Stimulated activated CD8-positive, alpha-beta memory T cell treated with anti-CD3 and anti-CD28 coated beads, Interleukin-7, amount 100 ng/mL, for 48 hours (primary cell): ENCODE measurements around the gene ATP8B4.
"Not testable (repeated sequence)": the region's sequence is repeated elsewhere in the genome, so short reads cannot be mapped to it uniquely, and the experiment has no call there.

ENCODE experiments used
- DNase-seq, 2 donors: peaks; one replicate each; pipeline ENCODE4 v3.0.0-alpha.2; 2020; ENCODE audit warnings: low read depth in 1 of 2; ENCODE audit errors: extremely low read depth in 1 of 2

Gene ATP8B4

DNA sequence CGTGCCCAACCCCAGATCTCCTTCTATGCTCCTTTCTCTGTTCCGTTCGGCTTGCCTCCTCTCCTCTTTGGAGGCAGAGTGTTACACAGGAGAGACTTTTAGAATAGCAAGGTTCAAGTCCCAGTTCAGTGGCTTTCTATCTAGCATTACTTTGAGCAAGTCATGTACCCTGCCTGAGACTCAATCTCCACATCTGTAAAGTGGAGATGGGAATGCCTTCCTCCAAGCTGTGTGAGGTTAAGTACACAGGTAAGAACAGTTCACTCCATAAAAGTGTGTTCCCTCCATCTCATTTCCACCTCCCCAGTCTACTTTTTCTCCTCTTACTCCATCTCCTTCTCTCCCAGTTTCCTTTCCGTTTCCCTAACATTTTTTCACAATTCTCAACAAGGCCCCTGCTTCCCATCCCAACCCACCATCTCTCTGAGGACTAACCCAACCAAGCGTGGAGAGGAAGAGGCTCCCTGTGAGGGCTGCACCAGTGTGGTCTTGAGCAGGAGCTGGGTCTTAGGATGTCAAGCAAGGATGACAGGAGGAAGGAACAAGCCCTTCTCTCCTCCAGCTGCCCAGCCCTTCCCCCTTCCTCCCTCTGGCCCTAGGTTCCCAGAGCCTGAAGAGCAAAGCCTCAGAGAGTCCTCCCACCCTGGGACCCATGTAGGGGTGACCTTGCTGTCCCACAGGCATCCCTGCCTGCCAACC, 6.4 kb downstream of the ATP8B4 start:
- DNase-seq, result no peak

DNA sequence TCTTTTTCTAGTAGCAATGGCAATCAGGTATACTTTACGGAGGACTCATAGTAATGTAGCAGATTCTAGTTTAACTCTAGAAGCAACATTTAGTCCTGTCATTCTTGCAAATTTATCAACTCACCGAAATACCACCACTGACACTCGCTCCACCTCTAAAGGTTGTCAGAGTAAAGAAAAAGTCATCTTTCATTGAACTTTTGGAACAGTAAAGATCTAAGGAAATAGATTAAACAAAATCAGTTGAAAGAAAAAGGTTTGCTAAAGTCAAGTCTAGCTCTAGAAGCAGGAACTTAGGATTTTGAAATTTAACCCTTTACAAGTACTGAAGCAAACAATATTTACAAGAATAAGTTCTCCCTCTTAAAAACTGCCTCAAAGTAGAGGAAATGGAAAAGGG, 8.7 kb downstream of the ATP8B4 start:
- no peak for DNase-seq

DNA sequence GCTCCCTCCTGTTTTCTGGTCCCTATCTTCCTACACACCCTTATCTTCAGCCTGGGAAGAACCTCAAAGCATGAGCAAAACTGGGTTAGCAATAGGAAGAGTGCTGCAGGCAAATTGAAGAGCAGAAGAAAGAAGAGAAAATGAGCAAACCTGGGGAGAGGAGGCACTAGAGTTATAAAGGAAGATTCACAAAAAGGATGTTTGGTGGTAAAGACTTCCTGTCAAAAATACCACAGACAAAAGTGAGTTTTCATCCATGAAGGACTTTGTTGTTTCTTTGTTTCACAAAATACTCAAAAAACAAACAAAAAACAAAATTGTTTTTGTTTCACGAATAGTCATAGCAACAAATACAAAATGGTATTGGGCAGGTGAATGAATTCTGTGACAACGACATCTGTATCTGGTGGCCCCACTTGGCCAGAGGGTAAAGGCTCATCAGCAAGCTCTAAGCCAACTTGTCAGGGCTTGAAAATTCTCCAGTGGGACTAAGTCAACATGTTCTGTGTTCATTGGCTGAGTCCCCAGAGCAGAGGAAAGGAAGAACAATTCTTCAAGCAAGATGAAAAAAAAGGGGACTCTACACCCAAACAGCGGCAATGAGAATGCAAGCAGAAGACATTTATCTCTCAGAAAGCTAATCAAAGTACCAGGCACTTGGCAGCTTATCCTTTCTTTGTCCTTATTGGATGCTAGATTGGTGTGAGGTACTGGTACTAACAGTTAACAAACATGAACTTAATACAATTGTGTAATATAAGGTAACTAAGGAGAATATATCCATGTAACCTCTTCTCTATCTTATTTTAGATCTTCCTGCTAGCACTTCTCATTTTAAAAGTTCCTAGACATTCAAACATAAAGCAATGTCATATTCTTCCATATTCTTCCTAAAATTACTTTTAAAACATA, 9.7 kb downstream of the ATP8B4 start:
- DNase-seq, result no peak

DNA sequence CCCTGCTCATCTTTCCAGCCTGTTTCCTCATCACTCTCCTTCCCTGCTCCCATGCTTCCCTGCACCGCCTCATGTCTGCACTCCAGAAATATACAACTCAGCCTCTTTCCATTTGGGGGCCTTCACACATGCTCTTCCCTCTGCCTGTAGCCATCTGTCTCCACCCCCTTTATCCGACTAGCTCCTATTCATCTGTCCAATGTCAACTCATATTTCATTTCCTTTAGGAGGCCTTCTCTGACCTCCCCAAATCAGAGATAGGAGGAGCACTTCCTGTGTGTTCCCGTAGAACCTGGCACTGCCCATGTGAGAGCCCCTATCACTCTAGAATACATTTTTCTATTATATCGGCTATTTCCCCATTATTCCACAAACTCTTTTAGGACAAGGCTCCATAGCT, 10.6 kb downstream of the ATP8B4 start:
- no peak for DNase-seq

DNA sequence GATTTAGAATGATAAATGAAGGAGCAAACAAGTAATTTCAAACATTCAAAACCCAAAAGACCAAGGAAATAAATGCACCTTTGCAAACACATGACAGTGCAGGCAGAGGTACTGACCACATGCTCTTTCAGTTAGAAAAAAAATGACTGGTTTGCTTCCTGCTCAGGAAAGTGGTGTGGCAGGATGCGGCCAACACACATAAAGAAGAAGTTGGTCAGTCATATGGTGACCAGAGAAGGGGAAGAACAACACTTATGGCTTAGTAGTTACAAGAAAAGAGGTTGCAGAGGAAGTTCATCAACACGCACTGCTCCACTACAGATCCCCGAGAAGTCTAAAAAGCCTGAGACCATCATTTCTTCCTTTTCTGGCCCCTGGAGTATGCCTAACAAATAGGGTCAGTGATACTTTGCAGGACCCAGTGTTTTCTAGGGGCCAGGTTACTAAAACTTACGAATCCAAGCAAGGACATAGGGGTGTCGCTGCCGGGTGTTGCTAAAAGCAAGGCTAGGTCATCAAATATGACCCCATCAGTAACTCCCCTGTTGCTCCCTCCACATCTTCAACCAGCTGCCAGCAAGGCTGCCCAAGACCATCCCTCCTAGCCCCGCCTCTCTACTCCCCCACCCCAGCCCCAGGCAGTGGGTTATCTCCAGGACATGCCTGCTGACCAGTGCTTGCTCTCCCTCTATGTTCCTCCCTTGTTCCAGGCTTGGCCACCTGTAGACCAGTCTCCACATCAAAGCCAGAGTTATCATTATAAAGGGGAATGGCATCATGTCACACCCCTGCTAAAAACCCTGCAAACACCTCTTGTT, 11.2 kb downstream of the ATP8B4 start:
- peak in 1 of 2 donors; percentile 5 for DNase-seq

DNA sequence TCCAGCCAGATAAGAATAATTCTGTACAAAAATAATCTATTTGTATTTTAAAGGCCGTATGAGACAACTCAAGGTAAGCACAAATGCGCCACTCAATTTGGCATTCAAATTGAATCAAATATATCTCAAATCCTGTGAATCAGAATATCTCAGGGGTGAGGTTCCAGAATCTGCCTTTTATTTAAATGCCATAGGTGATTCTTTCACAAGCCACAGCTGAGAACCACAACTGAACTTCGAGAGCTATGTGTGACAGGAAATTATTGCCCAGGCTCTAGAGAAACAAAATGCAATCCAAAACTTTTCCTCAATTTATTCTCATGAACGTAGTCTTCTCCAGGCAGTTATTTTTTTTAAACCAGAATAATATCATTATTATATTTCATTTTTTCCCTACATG, 11.9 kb downstream of the ATP8B4 start:
- DNase-seq, result no peak

DNA sequence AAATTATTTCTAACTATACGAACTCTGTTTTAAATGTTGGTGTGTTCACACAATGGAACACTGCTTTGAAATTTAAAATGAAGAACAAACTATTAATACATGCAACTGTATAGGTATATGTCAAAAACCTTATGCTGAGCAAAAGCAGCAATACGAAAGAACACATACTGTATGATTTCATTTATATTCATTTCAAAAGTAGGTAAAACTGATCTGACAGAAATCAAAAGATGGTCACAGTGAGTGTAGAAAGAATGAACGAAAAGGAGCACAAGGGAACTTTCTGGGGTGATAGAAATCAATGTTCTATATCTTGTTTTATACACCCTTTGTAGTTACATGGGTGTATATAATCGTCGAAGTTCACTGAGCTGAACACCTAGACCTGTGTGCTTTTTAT, 12.6 kb downstream of the ATP8B4 start:
- DNase-seq, result no peak

DNA sequence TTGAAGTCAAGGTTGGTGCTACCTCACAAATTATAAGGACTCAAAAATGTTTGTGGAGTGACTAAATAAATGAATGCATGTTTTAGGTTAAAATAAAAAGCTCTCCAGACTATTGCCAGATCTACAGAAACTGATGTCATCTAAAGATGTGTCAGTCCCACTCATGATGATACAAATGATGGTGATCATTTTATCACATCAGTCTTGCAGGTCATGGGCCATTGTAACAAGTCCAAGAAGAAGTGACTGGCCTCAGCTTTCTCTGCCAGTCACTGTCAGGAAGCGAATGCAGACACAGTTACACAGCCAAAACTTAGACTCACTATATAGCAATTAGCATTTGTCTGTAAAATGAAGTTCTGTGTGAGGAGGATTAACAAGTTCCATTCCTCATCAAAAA, 18.5 kb downstream of the ATP8B4 start:
- DNase-seq, result no peak

DNA sequence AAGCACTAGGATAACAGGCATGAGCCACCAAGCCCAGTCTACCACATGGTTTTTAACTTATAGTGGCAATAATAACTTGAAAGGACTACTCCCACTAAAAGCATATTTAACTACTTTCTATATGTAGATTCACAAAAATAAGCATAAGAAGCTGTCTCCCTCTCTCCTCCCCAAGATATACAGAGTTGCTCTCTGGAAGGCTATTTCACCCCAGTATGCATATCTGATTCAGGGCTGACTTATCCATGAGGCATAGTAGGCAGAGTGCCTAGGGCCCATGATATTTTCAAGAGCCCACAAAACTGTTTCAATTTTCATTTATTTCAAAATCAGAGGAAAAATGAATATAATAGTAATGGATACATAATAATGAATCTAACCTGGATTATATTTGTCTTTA, 20.5 kb downstream of the ATP8B4 start:
- no peak for DNase-seq

DNA sequence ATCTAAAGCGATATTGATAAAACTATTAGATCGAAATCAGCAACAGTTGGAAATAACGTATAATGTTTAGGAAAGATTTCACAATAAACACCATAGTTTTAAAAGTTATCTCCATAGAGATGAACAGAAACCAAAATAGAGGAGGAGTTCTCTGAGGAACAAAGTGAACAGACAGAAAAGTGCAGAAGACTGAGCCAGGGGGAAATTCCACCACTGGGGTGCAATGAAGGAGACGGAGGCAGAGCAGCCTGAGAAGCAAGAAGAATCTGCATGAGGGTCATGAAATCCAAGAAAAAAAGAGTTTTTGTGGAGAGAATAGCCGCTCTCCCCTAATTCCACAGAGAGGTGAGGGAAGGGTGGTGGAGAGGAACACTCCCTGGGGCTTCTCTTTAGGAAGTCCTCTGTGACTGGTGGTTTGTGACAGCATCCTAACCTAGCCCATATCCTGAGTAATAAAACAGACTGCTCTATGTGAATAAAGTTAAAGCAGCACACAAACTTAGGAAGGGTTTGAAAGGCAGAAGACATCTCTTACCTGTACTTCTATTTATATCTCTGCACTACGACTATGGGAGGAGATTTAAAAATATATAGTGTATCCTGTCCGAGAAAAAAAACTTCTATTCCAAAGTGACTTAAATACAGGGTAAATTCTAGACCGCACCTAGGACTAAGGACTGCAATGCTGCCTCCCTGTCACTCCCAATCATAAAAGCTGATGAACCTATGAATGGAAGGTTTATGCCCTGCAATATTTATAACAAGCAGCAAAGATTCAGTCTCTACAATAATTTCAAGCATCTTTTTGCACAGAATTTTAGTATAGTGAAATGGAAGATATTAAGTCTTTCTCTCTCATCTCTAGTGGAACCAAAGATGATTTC, 22.9 kb downstream of the ATP8B4 start:
- DNase-seq, result no peak

DNA sequence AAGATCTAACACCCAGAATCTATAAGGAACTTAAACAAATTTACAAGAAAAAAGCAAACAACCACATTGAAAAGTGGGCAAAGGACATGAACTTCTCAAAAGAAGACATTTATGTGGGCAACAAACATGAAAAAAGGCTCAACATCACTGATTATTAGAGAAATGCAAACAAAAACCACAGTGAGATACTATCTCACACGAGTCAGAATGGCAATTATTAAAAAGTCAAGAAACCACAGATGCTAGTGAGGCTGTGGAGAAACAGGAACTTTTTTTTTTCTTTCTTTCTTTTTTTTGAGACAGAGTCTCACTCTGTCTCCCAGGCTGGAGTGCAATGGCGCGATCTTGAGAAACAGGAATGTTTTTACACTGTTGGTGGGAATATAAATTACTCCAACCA, 29.6 kb downstream of the ATP8B4 start:
- not testable (repeated sequence) for DNase-seq

DNA sequence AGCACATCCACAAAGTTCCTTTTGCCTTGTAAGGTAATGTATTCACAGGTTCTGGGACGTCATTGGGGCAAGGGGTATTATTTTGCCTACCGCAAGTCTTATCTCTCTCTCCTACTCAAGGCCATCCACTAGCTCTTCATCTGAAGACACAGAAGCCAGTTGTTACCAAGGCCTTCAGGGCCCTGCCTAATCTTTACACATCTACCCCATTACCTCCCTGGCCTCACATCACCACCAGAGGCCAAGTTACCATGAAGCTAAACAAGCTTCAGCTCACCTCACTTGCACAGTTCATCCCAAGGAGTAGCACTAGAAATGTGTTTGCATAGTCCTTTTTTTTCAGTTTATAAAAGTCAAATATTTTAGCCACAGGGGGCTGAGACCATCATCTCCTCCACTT, 34.1 kb downstream of the ATP8B4 start:
- no peak for DNase-seq

DNA sequence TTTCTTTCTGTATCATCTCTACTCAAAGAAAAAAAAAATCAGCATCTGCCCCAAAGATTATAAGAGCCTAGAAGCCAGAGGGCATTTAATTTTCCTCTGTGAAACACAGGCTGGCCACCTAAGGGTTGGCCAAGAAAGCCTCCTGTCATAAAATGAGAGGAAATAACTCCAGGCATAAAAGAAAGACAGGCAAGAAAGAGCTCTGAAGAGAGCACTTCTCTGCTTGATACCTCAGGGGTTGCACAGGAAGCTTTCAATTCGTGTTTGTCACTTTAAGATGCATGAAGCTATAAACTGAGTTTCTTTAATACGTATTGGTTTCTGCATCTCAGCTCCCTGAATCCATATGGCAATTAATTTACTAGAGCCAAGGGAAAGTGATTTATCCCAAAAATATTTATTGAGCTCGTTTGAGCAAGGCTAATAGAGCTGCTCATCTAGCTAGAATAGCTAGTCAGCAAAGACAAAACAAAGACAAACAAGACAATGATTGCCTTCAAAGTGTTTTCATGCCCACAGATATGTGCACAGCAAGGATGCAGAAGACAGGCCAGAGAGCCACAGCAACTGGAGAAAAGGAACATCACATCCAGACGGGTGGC, 35.5 kb downstream of the ATP8B4 start:
- no peak for DNase-seq

DNA sequence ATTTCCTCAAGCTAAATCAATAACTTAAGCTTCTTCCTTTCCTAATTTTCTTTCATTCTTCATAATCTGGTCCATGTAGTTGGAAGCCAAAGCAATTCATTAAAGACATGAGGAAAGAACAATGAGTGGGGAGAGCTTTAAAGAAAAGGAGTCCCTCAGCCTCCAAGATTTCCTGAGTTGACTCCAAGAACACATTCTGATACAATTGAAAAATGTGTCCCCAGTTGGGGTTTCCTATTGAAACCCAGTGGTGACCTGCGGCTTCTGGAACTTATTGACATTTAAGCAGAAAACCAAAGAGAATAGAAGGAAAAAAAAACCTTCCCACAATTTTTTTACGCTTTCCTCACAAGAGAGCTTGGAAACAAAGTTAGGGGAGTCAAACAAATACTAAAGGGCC, 37.0 kb downstream of the ATP8B4 start:
- no peak for DNase-seq

DNA sequence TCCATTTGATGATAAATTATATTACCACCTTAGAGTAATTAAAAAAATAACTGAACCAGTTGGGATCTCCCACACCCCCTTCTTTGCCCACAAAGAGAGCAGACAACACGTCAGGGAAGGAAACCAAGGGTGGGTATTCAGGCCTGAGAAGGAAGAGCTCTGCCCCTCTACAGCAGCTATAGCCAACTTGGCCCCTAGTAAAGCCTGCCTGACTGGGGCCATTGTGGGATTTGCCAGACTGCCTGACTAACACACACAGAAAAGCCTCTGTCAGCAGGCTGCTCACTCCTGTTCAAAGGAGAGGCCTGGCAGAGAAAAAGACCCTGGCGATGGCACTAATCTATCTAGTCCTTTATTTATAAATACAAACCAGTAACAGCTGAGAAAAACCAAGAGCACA, 41.4 kb downstream of the ATP8B4 start:
- DNase-seq, result no peak

DNA sequence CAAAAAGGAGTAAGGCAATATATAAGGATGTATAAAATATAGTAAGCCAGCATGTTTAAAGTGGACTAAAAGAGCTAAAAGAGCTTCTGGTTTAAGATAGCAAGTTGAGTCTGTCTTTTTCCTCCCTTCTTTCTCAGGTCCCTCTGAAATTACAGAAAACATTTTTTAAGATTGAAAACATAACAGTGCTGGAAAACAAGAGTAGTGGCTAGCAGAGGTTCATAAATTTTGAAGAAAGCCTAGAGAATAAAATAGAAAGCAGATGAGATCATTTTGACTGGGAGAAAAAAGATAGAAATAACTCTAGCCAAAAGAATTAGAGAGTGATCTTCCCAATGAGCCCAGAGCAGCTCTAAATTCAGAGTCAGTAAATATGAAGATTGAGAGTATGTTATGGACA, 41.9 kb downstream of the ATP8B4 start:
- no peak for DNase-seq

DNA sequence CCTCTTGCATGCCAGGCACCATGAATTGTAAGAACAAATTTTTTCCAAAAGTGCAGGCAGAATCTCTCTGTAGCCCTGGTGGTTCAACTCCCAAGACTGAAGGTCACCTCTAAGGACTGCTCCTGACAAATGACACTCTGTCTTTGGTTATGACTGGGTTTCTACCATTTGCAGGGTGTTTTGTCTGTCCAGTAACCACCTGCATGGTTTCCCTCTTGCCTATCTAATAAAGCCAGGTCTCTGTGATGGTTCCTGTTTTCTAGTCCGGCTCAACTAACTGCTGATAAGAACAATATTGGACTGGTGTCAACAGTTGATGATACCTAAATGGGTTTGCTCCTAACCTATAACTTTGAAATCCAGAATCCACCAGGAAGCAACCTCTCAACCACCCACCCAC, 43.7 kb downstream of the ATP8B4 start:
- DNase-seq, result no peak

DNA sequence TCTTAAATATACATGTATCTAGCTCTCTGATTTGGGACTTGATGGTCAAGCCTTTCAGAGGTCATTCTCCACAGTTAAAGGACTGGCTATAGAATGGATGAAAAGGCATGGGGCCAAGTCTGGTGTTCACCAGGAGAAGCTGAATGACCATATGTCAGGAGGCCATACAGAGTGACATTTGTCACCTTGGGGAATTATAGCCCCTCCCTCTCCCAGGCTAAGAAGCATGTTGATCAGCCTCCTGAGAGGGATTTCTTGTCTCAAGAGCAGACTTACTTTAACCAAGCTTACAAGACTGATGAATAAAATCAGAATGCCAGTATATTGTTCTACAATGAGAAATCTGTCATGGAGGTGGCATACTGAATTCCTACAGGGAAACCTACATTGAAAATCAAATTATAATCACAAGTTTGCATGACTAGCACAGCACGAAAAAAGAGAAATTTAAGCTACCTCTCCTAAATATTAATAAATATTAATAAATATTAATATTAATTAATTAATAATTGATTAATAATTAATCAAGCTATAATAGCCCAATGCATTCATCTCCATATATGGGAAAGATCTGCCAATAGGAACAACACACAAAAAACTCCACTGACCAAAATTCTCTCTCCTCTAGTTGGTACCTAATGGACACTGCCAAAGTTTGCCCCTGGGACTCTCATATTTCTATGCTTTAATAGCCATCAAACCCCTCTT, 47.3 kb downstream of the ATP8B4 start:
- no peak for DNase-seq

DNA sequence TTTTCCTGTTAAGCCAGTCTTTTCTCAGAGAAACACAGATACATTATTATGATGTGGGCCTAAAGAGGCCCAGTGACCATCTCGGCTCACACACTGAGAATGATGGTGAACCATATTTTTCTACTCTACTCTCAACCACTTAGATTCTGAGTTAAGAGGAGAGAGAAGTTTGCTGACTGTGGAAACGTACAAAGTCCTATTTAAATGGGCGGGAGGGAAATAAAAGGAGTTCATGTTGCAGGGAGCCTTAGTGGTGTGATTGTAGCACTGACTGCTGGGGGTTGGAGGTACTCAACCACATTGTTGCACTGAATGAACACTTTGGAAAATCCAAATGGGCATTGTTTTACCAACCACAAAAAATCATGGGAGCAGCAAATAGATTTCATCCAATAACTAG, 51.0 kb downstream of the ATP8B4 start:
- DNase-seq, result no peak

DNA sequence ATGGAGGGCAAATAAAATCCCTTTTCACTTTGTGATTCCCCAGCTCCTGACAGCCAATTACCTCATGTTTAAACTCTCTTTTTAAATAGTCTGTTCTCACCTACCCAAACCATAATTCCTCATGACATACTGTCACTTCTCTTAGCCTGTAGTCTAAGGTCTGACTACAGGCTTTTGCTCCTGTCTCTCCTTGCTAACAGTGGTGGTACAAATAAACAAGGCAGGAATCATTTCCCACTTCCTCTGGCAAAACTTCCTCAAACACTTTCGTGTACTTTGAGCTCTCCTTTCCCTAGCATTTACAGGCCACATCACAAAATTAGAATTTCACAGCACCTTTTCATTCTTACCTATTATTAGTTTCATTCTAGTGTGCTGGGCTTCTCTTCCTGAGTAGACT, 51.8 kb downstream of the ATP8B4 start:
- DNase-seq, result no peak
